Neural cell (in vitro differentiated cells): ENCODE measurements around the gene PPARG. TPM values are rescaled to one million over a fixed set of nuclear protein-coding genes. Genes with fewer than 3 reads are reported as not detected.

Experiments used
- H2AFZ ChIP-seq: fragments of 200-600, 300-800 bp; sonication (generic), shearing (Covaris generic); 2 replicates; pipeline ENCODE4 v1.6.0; 2014; ENCODE audit warnings: low read depth, mild to moderate bottlenecking, antibody characterized with exemption, low read length, moderate library complexity
- H3F3A ChIP-seq: fragments of 200-600 bp; shearing (Covaris generic); 2 replicates; pipeline ENCODE4 v1.6.1; 2016; ENCODE audit warnings: mild to moderate bottlenecking, moderate library complexity, mixed read lengths, antibody characterized with exemption, low read length; ENCODE audit not compliant: insufficient read depth, poor library complexity, severe bottlenecking
- H3K27ac ChIP-seq: fragments of 200-600, 300-800 bp; sonication (generic), shearing (Covaris generic); 2 replicates; pipeline ENCODE4 v1.5.1; 2014; ENCODE audit warnings: mild to moderate bottlenecking, low read length, moderate library complexity
- H3K27me3 ChIP-seq: fragments of 300-800, 200-600 bp; sonication (generic), shearing (Covaris generic); 2 replicates; pipeline ENCODE4 v1.6.0; 2014; ENCODE audit warnings: mild to moderate bottlenecking, low read depth, low read length, moderate library complexity; ENCODE audit not compliant: insufficient read depth
- H3K36me3 ChIP-seq: fragments of 300-800, 200-600 bp; sonication (generic), shearing (Covaris generic); 2 replicates; pipeline ENCODE4 v1.5.1; 2014; ENCODE audit warnings: mild to moderate bottlenecking, antibody characterized with exemption, low read length, moderate library complexity; ENCODE audit not compliant: insufficient read depth
- H3K4me2 ChIP-seq: fragments of 300-800, 200-600 bp; sonication (generic), shearing (Covaris generic); 2 replicates; pipeline ENCODE4 v1.6.0; 2014; ENCODE audit warnings: mild to moderate bottlenecking, low read length
- H3K4me3 ChIP-seq: fragments of 300-800, 200-600 bp; sonication (generic), shearing (Covaris generic); 2 replicates; pipeline ENCODE4 v1.5.1; 2014; ENCODE audit warnings: mild to moderate bottlenecking, low read length, moderate library complexity
- H3K79me2 ChIP-seq: fragments of 200-600 bp; shearing (Covaris generic); replicated peaks from 2 replicates; pipeline ENCODE4 v1.6.0; 2014; ENCODE audit warnings: mild to moderate bottlenecking, low read length, moderate library complexity; ENCODE audit not compliant: insufficient read depth
- H3K9ac ChIP-seq: fragments of 300-800, 200-600 bp; sonication (generic), shearing (Covaris generic); 2 replicates; pipeline ENCODE4 v1.6.1; 2016; ENCODE audit warnings: mild to moderate bottlenecking, low read length, mixed read lengths
- H3K9me2 ChIP-seq: fragments of 200-600 bp; shearing (Covaris generic); 2 replicates; pipeline ENCODE4 v1.6.1; 2016; ENCODE audit warnings: mild to moderate bottlenecking, low read length, mixed read lengths; ENCODE audit not compliant: insufficient read depth
- H3K9me3 ChIP-seq: fragments of 200-600, 300-800 bp; sonication (generic), shearing (Covaris generic); 2 replicates; pipeline ENCODE4 v1.6.1; 2016; ENCODE audit warnings: mild to moderate bottlenecking, mixed run types, low read length, moderate library complexity, mixed read lengths
- H4K20me1 ChIP-seq: fragments of 200-600 bp; shearing (Covaris generic); 2 replicates; pipeline ENCODE4 v1.6.1; 2016; ENCODE audit warnings: mild to moderate bottlenecking, mixed run types; ENCODE audit not compliant: insufficient read depth
- EP300 ChIP-seq: fragments of 450-650 bp; conservative IDR thresholded peaks from 2 replicates; pipeline ENCODE4 v1.6.1; 2014; ENCODE audit warnings: antibody characterized with exemption, mild to moderate bottlenecking, moderate library complexity; ENCODE audit not compliant: poor library complexity, severe bottlenecking
- EZH2 ChIP-seq: fragments of 200-600, 300-800 bp; shearing (Covaris generic), sonication (generic); IDR thresholded peaks from 2 replicates; pipeline ENCODE4 v1.6.1; 2014; ENCODE audit warnings: antibody characterized with exemption, low read length, borderline replicate concordance, mild to moderate bottlenecking; ENCODE audit not compliant: insufficient read depth, poor library complexity, severe bottlenecking
- MXI1 ChIP-seq: fragments of 450-650 bp; conservative IDR thresholded peaks from 2 replicates; pipeline ENCODE4 v1.6.1; 2014; ENCODE audit warnings: antibody characterized with exemption, mild to moderate bottlenecking; ENCODE audit not compliant: poor library complexity, severe bottlenecking
- POLR2AphosphoS5 ChIP-seq: IDR thresholded peaks from 2 replicates; pipeline ENCODE4 v1.6.1; 2012
- RAD21 ChIP-seq: fragments of 450-650 bp; conservative IDR thresholded peaks from 2 replicates; pipeline ENCODE4 v1.6.1; 2014; ENCODE audit warnings: antibody characterized with exemption, mild to moderate bottlenecking, moderate library complexity
- SMC3 ChIP-seq: fragments of 450-650 bp; conservative IDR thresholded peaks from 2 replicates; pipeline ENCODE4 v1.6.1; 2014; ENCODE audit warnings: antibody characterized with exemption, mild to moderate bottlenecking, moderate library complexity; ENCODE audit not compliant: poor library complexity
- TAF1 ChIP-seq: IDR thresholded peaks from 2 replicates; pipeline ENCODE4 v1.6.1; 2012; ENCODE audit warnings: low read depth
- polyA plus RNA-seq: library from polyadenylated mRNA; depleted of rRNA; stranded (reverse); fragments of >200 nt; gene quantifications from 2 replicates; pipeline ENCODE4 v1.2.3, GENCODE V29; 2014
- TF ChIP-seq, protein P1 (sequence below): fragments of 450-650 bp; IDR thresholded peaks from 2 replicates; pipeline ENCODE4 v1.5.1; 2014; ENCODE audit warnings: antibody characterized with exemption, mild to moderate bottlenecking, moderate library complexity; ENCODE audit not compliant: poor library complexity, severe bottlenecking
- TF ChIP-seq, protein P2 (sequence below): IDR thresholded peaks from 2 replicates; pipeline ENCODE4 v1.6.1; 2012; ENCODE audit warnings: borderline replicate concordance

The PPARG gene
- polyA plus RNA-seq, 1 donor from 2014 or later, result 0.35 TPM

GRCh38 chr3:12424635-12425319 lies 135.9 kb downstream of the PPARG start:
- H3K9ac ChIP-seq, result no peak overlapping the region
- H3K36me3 ChIP-seq, result no peaks in the 10 kb centered on the region
- H2AFZ ChIP-seq, result no peak overlapping the region
- H3K4me2 ChIP-seq, result no peak overlapping the region
- no peak overlapping the region for H3K27ac ChIP-seq
- H3F3A ChIP-seq, result no peaks in the 10 kb centered on the region
- no peaks in the 10 kb centered on the region for H3K9me2 ChIP-seq
- H3K27me3 ChIP-seq, result no peaks in the 10 kb centered on the region
- H3K9me3 ChIP-seq, result no peaks in the 10 kb centered on the region
- H3K79me2 ChIP-seq, result no peaks in the 10 kb centered on the region
- no peak overlapping the region for H3K4me3 ChIP-seq
- no peaks in the 10 kb centered on the region for H4K20me1 ChIP-seq
- TF ChIP-seq MXI1 (no peak), RAD21 (no peak), SMC3 (no peak)

- H2AFZ ChIP-seq, result no peak overlapping the region
- no peak overlapping the region for H3K4me2 ChIP-seq
- no peaks in the 10 kb centered on the region for H3K36me3 ChIP-seq
- no peak overlapping the region for H3K4me3 ChIP-seq
- no peak overlapping the region for H3K9ac ChIP-seq
- H3K27me3 ChIP-seq, result no peaks in the 10 kb centered on the region
- H3K27ac ChIP-seq, result no peak overlapping the region
- no peaks in the 10 kb centered on the region for H3K9me3 ChIP-seq
- H3K79me2 ChIP-seq, result no peaks in the 10 kb centered on the region
- no peaks in the 10 kb centered on the region for H4K20me1 ChIP-seq
- no peaks in the 10 kb centered on the region for H3K9me2 ChIP-seq
- no peaks in the 10 kb centered on the region for H3F3A ChIP-seq
- no peak for TF ChIP-seq TAF1
- no peak for TF ChIP-seq MXI1
- no peak for TF ChIP-seq EZH2
- TF ChIP-seq EP300, result no peak
- TF ChIP-seq SMC3, result no peak
- no peak for TF ChIP-seq RAD21
- TF ChIP-seq POLR2AphosphoS5, result no peak
- TF ChIP-seq, protein P1, sequence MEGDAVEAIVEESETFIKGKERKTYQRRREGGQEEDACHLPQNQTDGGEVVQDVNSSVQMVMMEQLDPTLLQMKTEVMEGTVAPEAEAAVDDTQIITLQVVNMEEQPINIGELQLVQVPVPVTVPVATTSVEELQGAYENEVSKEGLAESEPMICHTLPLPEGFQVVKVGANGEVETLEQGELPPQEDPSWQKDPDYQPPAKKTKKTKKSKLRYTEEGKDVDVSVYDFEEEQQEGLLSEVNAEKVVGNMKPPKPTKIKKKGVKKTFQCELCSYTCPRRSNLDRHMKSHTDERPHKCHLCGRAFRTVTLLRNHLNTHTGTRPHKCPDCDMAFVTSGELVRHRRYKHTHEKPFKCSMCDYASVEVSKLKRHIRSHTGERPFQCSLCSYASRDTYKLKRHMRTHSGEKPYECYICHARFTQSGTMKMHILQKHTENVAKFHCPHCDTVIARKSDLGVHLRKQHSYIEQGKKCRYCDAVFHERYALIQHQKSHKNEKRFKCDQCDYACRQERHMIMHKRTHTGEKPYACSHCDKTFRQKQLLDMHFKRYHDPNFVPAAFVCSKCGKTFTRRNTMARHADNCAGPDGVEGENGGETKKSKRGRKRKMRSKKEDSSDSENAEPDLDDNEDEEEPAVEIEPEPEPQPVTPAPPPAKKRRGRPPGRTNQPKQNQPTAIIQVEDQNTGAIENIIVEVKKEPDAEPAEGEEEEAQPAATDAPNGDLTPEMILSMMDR, result no peak
- TF ChIP-seq, protein P2, sequence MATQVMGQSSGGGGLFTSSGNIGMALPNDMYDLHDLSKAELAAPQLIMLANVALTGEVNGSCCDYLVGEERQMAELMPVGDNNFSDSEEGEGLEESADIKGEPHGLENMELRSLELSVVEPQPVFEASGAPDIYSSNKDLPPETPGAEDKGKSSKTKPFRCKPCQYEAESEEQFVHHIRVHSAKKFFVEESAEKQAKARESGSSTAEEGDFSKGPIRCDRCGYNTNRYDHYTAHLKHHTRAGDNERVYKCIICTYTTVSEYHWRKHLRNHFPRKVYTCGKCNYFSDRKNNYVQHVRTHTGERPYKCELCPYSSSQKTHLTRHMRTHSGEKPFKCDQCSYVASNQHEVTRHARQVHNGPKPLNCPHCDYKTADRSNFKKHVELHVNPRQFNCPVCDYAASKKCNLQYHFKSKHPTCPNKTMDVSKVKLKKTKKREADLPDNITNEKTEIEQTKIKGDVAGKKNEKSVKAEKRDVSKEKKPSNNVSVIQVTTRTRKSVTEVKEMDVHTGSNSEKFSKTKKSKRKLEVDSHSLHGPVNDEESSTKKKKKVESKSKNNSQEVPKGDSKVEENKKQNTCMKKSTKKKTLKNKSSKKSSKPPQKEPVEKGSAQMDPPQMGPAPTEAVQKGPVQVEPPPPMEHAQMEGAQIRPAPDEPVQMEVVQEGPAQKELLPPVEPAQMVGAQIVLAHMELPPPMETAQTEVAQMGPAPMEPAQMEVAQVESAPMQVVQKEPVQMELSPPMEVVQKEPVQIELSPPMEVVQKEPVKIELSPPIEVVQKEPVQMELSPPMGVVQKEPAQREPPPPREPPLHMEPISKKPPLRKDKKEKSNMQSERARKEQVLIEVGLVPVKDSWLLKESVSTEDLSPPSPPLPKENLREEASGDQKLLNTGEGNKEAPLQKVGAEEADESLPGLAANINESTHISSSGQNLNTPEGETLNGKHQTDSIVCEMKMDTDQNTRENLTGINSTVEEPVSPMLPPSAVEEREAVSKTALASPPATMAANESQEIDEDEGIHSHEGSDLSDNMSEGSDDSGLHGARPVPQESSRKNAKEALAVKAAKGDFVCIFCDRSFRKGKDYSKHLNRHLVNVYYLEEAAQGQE, result no peak
Measured at GRCh38 chr3:12425850-12426579, 137.1 kb downstream of the PPARG start.
